Hepatocyte (in vitro differentiated cells): ENCODE measurements around the gene TNS2.

Experiments used
- CTCF ChIP-seq: fragments of 200-600 bp; sonication (generic); IDR thresholded peaks from 2 replicates; pipeline ENCODE4 v1.5.1; 2016; ENCODE audit warnings: antibody characterized with exemption, mild to moderate bottlenecking; ENCODE audit not compliant: poor library complexity
- EZH2 ChIP-seq: fragments of 200-600 bp; sonication (generic); IDR thresholded peaks from 2 replicates; pipeline ENCODE4 v1.6.1; 2016; ENCODE audit warnings: antibody characterized with exemption, mild to moderate bottlenecking, borderline replicate concordance
- EZH2phosphoT487 ChIP-seq: fragments of 200-600 bp; sonication (generic); IDR thresholded peaks from one replicate; pipeline ENCODE4 v1.6.1; 2018; ENCODE audit warnings: antibody characterized with exemption, mild to moderate bottlenecking, low read depth, moderate library complexity; ENCODE audit not compliant: unreplicated experiment, severe bottlenecking

- TF ChIP-seq CTCF: no peak
- TF ChIP-seq EZH2: no peak
- no peak for TF ChIP-seq EZH2phosphoT487
These were observed 24.0 kb downstream of the TNS2 start for GRCh38 chr12:53073881-53074280.
